ENCODE results near the gene KRTAP10-1. TPM values are rescaled to one million over a fixed set of nuclear protein-coding genes. Genes with fewer than 3 reads are reported as not detected.

KRTAP10-1 gene
- total RNA-seq, 1 experiment from 2014 or later, result 0.47 TPM

- no peaks in the 10 kb centered on the region for H3K36me3 ChIP-seq (ENCODE audit: insufficient read depth, low read length, poor library complexity, severe bottlenecking)
- DNase-seq (ENCODE audit: low spot score), result no peak
- TF ChIP-seq, protein P1, sequence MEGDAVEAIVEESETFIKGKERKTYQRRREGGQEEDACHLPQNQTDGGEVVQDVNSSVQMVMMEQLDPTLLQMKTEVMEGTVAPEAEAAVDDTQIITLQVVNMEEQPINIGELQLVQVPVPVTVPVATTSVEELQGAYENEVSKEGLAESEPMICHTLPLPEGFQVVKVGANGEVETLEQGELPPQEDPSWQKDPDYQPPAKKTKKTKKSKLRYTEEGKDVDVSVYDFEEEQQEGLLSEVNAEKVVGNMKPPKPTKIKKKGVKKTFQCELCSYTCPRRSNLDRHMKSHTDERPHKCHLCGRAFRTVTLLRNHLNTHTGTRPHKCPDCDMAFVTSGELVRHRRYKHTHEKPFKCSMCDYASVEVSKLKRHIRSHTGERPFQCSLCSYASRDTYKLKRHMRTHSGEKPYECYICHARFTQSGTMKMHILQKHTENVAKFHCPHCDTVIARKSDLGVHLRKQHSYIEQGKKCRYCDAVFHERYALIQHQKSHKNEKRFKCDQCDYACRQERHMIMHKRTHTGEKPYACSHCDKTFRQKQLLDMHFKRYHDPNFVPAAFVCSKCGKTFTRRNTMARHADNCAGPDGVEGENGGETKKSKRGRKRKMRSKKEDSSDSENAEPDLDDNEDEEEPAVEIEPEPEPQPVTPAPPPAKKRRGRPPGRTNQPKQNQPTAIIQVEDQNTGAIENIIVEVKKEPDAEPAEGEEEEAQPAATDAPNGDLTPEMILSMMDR (conservative IDR thresholded peaks at IDR 0.05; ENCODE audit: low read depth, low read length), result no peak
- TF ChIP-seq EZH2 (IDR thresholded peaks at IDR 0.05; ENCODE audit: borderline replicate concordance, low read depth, low read length, poor library complexity, severe bottlenecking), result no peak
- POLR2A ChIA-PET (ENCODE audit: low non-redundant PET), result interaction anchor here (0.5 kb wide), 1 partner anchor 140 kb away, joined by 4 read pairs; no protein-coding TSS in a partner anchor
- H3K27ac ChIP-seq (ENCODE audit: low read depth, low read length, poor library complexity, severe bottlenecking), result no peak overlapping the region
- H3K9me3 ChIP-seq (ENCODE audit: low read depth, low read length, poor library complexity, severe bottlenecking), result no peaks in the 10 kb centered on the region
- H3K4me1 ChIP-seq (ENCODE audit: insufficient read depth, low read length, poor library complexity, severe bottlenecking), result no peaks in the 10 kb centered on the region
- H3K4me3 ChIP-seq (ENCODE audit: low read depth, low read length, poor library complexity, severe bottlenecking), result no peak overlapping the region
- intact Hi-C loops (cut with micrococcal nuclease; ENCODE audit: unreplicated experiment), result loop anchor here (5.0 kb wide), 1 partner anchor 230 kb away; no protein-coding TSS in a partner anchor
- CTCF ChIA-PET, result no interaction called here
- BruUV-seq (replicated peaks), result no TSS peak
- H3K27me3 ChIP-seq (replicated peaks; ENCODE audit: insufficient read depth, low read depth, low read length, poor library complexity), result no peaks in the 10 kb centered on the region
Observed at GRCh38 chr21:44512496-44513388, 27.3 kb downstream of the KRTAP10-1 start.

- TF ChIP-seq, protein P1 (conservative IDR thresholded peaks at IDR 0.05; ENCODE audit: low read depth, low read length), result no peak
- no peak for TF ChIP-seq EZH2 (IDR thresholded peaks at IDR 0.05; ENCODE audit: borderline replicate concordance, low read depth, low read length, poor library complexity, severe bottlenecking)
- CTCF ChIA-PET, result interaction anchor here (2.3 kb wide), 1 partner anchor 281 kb away, joined by 12 read pairs; no protein-coding TSS in a partner anchor
- Histone ChIP-seq H3K4me1 (ENCODE audit: insufficient read depth, low read length, poor library complexity, severe bottlenecking) (no peaks in the 10 kb centered on the region), H3K27ac (ENCODE audit: low read depth, low read length, poor library complexity, severe bottlenecking) (no peak overlapping the region), H3K9me3 (ENCODE audit: low read depth, low read length, poor library complexity, severe bottlenecking) (no peaks in the 10 kb centered on the region), H3K4me3 (ENCODE audit: low read depth, low read length, poor library complexity, severe bottlenecking) (no peak overlapping the region), H3K27me3 (replicated peaks; ENCODE audit: insufficient read depth, low read depth, low read length, poor library complexity) (no peaks in the 10 kb centered on the region), H3K36me3 (ENCODE audit: insufficient read depth, low read length, poor library complexity, severe bottlenecking) (no peaks in the 10 kb centered on the region)
- intact Hi-C loops (cut with micrococcal nuclease; ENCODE audit: unreplicated experiment), result loop anchor here (2.0 to 5.0 kb wide), 2 partner anchors 230 to 281 kb away; no protein-coding TSS in a partner anchor
- POLR2A ChIA-PET (ENCODE audit: low non-redundant PET), result no interaction called here
- DNase-seq (ENCODE audit: low spot score), result no peak
- BruUV-seq (replicated peaks), result no TSS peak
Observed at GRCh38 chr21:44511938-44512275, 28.1 kb downstream of the KRTAP10-1 start.

DNA sequence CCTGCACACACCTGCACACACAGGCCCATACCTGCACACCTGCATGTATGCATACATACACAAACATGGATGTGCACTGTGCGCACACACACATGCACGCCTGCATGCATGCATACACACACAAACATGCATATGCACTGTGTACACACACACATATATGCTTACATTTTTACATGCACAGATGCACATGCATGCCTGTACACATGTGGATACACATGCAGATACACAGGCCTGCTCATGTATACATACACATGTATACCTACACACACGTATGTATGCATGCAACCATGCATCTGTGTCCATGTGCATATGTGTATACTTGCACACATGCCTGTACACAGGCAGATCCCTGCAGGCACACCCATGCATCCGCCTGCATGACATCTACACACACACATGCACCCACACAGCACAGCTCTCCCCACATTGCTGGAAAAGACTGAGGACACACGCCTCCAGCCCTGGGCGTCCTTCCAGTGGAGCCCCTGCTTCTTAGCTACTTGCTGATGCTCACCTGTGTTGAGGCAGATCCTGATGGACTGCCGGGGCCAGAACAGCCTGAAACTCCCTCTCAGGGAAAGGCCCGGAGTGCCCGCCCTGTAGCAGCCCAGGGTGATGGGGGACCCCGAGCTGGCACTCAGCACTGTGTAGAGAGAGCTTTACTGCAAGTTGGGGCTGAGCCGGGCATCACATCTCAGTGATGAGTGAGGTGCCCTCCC, 28.6 kb downstream of the KRTAP10-1 start:
- Histone ChIP-seq H3K36me3 (ENCODE audit: insufficient read depth, low read length, poor library complexity, severe bottlenecking) (no peaks in the 10 kb centered on the region), H3K27ac (ENCODE audit: low read depth, low read length, poor library complexity, severe bottlenecking) (no peak overlapping the region), H3K9me3 (ENCODE audit: low read depth, low read length, poor library complexity, severe bottlenecking) (no peaks in the 10 kb centered on the region), H3K27me3 (replicated peaks; ENCODE audit: insufficient read depth, low read depth, low read length, poor library complexity) (no peaks in the 10 kb centered on the region), H3K4me1 (ENCODE audit: insufficient read depth, low read length, poor library complexity, severe bottlenecking) (no peaks in the 10 kb centered on the region), H3K4me3 (ENCODE audit: low read depth, low read length, poor library complexity, severe bottlenecking) (no peak overlapping the region)
- intact Hi-C loops (cut with micrococcal nuclease; ENCODE audit: unreplicated experiment), result loop anchor here (2.0 to 5.0 kb wide), 2 partner anchors 231 to 281 kb away; no protein-coding TSS in a partner anchor
- POLR2A ChIA-PET (ENCODE audit: low non-redundant PET), result interaction anchor here (0.8 kb wide), 1 partner anchor 420 kb away, joined by 4 read pairs; no protein-coding TSS in a partner anchor
- TF ChIP-seq, protein P1 (conservative IDR thresholded peaks at IDR 0.05; ENCODE audit: low read depth, low read length), result no peak
- TF ChIP-seq EZH2 (IDR thresholded peaks at IDR 0.05; ENCODE audit: borderline replicate concordance, low read depth, low read length, poor library complexity, severe bottlenecking), result no peak
- CTCF ChIA-PET, result interaction anchor here (0.7 to 2.3 kb wide), 5 partner anchors 80 to 626 kb away, joined by 3 to 13 read pairs (median 3); no protein-coding TSS in a partner anchor
- no TSS peak for BruUV-seq (replicated peaks)
- DNase-seq (ENCODE audit: low spot score), result no peak

Data from A673 (cell line).